ENCODE data around the gene HACD2.
"Not testable (repeated sequence)": the region's sequence is repeated elsewhere in the genome, so short reads cannot be mapped to it uniquely, and the experiment has no call there.

The HACD2 gene

GRCh38 chr3:123491966-123492587 lies 92.8 kb downstream of the HACD2 start:
- DNase-seq (ENCODE audit: extremely low read depth, insufficient read length), result no peak
- H3K27me3 ChIP-seq (replicated peaks; ENCODE audit: control insufficient read depth, insufficient read depth, low read length), result no peaks in the 10 kb centered on the region
- no peak for TF ChIP-seq CTCF (IDR thresholded peaks at IDR 0.05; ENCODE audit: insufficient read depth, low read length, poor library complexity, severe bottlenecking)
- H3K4me3 ChIP-seq (replicated peaks; ENCODE audit: low read depth, low read length), result no peak overlapping the region
- H3K36me3 ChIP-seq (ENCODE audit: control insufficient read depth, insufficient read depth, low read length), result peaks cover 2% of the 10 kb centered on the region; the same call in 1 of the 2 replicates

DNA sequence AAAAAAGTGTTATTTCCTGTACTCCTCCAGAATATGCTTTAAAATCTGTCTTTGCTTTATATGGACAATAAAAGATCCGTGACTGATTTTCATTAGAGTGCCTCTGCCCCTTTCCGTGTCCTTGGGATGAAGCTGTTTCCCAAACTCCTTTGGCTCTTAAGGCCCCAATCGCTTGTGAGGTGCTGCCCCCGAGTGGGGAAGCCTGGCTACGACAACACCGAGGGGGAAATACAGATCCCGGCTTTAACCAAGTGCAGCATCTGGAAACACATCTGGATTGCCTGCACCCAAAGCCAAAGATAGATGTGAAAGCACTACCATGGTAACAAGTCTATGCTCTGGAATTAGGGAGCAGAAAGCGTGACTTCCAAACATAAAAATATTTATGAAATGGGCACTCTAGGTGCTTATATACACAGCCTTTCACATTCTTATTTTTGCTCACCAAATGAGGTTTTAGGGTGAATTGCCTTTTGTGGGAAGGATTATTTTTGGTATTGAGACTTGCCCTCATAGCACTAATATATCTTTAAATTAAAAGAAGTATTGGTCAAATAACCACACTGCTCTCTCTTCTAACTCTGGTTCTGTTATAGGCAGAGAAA lies 95.4 kb downstream of the HACD2 start:
- DNase-seq (ENCODE audit: extremely low read depth, insufficient read length), result peak; percentile 15
- no peak overlapping the region for H3K4me3 ChIP-seq (replicated peaks; ENCODE audit: low read depth, low read length)

DNA sequence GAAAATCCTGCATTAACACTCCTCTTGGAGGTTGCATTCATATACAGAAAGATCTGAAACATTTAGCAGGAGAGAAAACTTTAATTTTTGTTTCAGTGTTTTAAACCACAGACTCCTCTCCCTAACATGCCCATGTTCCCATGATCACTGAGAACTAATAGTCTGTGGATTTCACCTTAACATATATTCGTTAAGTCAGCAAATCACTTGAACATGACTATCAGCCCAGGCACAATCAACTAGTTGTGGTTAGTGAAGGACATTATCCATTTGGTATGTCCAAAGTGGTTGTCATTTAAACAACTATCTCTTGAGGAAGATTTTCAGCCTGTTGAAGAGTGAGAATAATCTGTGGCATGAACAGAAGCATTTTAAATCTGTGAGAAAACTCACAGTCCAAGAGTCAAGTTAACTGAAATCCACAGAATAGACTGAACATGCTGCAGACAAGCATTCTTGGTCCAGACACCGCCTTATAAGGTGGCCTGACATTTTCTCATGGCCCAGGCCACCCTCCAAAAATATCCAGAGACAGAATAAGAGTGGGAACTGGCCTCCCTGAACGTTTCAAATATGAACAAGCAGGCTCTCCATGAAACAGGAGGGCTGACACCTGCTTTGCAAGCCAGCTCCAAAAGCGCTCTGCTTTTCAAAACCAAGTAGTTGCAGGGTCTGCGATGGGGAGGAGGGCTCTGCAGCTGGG lies 96.1 kb downstream of the HACD2 start:
- DNase-seq (ENCODE audit: extremely low read depth, insufficient read length), result no peak
- Histone ChIP-seq H3K4me3 (replicated peaks; ENCODE audit: low read depth, low read length) (no peak overlapping the region), H3K27me3 (replicated peaks; ENCODE audit: control insufficient read depth, insufficient read depth, low read length) (no peaks in the 10 kb centered on the region), H3K36me3 (ENCODE audit: control insufficient read depth, insufficient read depth, low read length) (peaks cover 2% of the 10 kb centered on the region; the same call in 1 of the 2 replicates)
- no peak for TF ChIP-seq CTCF (IDR thresholded peaks at IDR 0.05; ENCODE audit: insufficient read depth, low read length, poor library complexity, severe bottlenecking)

More for the DNA sequence above, 95.4 kb downstream of the HACD2 start:
- peaks cover 2% of the 10 kb centered on the region; the same call in 1 of the 2 replicates for H3K36me3 ChIP-seq (ENCODE audit: control insufficient read depth, insufficient read depth, low read length)
- H3K27me3 ChIP-seq (replicated peaks; ENCODE audit: control insufficient read depth, insufficient read depth, low read length), result no peaks in the 10 kb centered on the region
- peak; percentile 87 for TF ChIP-seq CTCF (IDR thresholded peaks at IDR 0.05; ENCODE audit: insufficient read depth, low read length, poor library complexity, severe bottlenecking)

- not testable (repeated sequence) for DNase-seq (ENCODE audit: extremely low read depth, insufficient read length); H3K36me3 ChIP-seq (ENCODE audit: control insufficient read depth, insufficient read depth, low read length); H3K4me3 ChIP-seq (replicated peaks; ENCODE audit: low read depth, low read length); H3K27me3 ChIP-seq (replicated peaks; ENCODE audit: control insufficient read depth, insufficient read depth, low read length)
These were observed 97.8 kb downstream of the HACD2 start for GRCh38 chr3:123487063-123487462.

DNA sequence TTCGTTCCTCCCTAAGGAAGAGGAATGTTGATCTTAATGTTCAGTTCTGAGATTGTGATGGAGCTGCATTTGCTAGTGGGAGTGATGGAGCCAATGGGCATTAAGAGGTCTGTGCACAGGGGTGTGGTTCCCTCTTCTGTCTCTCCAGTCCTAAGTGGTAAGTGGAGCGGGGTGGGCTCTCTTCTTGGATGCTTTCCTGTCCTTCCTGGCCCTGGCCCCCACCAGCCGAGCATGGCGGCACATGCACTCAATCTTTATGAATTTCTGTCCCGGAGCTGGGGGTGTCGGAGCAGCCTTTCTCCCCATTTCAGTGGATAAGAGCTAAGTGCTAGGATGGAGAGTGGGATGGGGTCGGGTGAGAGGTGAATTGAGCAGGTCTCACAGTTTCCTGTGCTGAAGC lies 98.4 kb downstream of the HACD2 start:
- DNase-seq (ENCODE audit: extremely low read depth, insufficient read length), result no peak
- Histone ChIP-seq H3K4me3 (replicated peaks; ENCODE audit: low read depth, low read length) (no peak overlapping the region), H3K27me3 (replicated peaks; ENCODE audit: control insufficient read depth, insufficient read depth, low read length) (no peaks in the 10 kb centered on the region), H3K36me3 (ENCODE audit: control insufficient read depth, insufficient read depth, low read length) (peaks cover 2% of the 10 kb centered on the region; the same call in 1 of the 2 replicates)
- no peak for TF ChIP-seq CTCF (IDR thresholded peaks at IDR 0.05; ENCODE audit: insufficient read depth, low read length, poor library complexity, severe bottlenecking)

DNA sequence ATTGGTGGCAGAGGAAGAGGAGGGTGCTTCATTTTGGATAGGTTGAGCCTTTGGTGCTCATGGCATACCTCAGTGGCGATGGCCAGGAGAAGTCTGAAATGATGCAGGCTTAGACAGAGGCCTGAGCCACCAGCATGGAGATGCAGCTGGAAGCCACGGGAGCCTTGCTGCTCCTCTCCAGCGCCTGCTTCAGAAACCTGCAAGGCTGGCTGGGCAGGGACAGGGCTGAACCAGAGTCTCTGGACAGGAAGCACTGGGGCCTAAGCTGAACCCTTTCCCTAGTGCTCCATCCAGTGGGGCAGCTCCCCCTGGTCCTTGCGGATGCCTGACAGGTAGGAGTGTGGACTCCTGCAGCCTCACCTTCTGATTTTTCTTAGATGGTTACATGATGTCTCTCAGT lies 99.3 kb downstream of the HACD2 start:
- DNase-seq (ENCODE audit: extremely low read depth, insufficient read length), result no peak
- TF ChIP-seq CTCF (IDR thresholded peaks at IDR 0.05; ENCODE audit: insufficient read depth, low read length, poor library complexity, severe bottlenecking), result no peak
- Histone ChIP-seq H3K27me3 (replicated peaks; ENCODE audit: control insufficient read depth, insufficient read depth, low read length) (no peaks in the 10 kb centered on the region), H3K4me3 (replicated peaks; ENCODE audit: low read depth, low read length) (no peak overlapping the region), H3K36me3 (ENCODE audit: control insufficient read depth, insufficient read depth, low read length) (peaks cover 2% of the 10 kb centered on the region; the same call in 1 of the 2 replicates)
